Activated T-cell treated with anti-CD3 and anti-CD28 coated beads, Interleukin-2, amount 50 U/mL, for 24 hours (primary cell): ENCODE measurements around the gene IGFLR1.

ENCODE experiments used
- DNase-seq: peaks from one replicate; pipeline ENCODE4 v3.0.0-alpha.2; 2020
- H3K27ac Mint-ChIP-seq: 2 replicates; pipeline ENCODE4 v1.8.0; 2020; ENCODE audit warnings: mild to moderate bottlenecking, mixed read lengths
- H3K27me3 Mint-ChIP-seq: 2 replicates; pipeline ENCODE4 v1.8.0; 2020; ENCODE audit warnings: mixed read lengths
- H3K36me3 Mint-ChIP-seq: 2 replicates; pipeline ENCODE4 v1.8.0; 2020; ENCODE audit warnings: low read depth, mixed read lengths
- H3K4me1 Mint-ChIP-seq: 2 replicates; pipeline ENCODE4 v1.8.0; 2020; ENCODE audit warnings: low read depth, mixed read lengths
- H3K4me3 Mint-ChIP-seq: 2 replicates; pipeline ENCODE4 v1.8.0; 2020; ENCODE audit warnings: mild to moderate bottlenecking, moderate library complexity, mixed read lengths
- H3K9me3 Mint-ChIP-seq: 2 replicates; pipeline ENCODE4 v1.8.0; 2020; ENCODE audit warnings: mixed read lengths

Gene IGFLR1, protein sequence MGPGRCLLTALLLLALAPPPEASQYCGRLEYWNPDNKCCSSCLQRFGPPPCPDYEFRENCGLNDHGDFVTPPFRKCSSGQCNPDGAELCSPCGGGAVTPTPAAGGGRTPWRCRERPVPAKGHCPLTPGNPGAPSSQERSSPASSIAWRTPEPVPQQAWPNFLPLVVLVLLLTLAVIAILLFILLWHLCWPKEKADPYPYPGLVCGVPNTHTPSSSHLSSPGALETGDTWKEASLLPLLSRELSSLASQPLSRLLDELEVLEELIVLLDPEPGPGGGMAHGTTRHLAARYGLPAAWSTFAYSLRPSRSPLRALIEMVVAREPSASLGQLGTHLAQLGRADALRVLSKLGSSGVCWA

DNA sequence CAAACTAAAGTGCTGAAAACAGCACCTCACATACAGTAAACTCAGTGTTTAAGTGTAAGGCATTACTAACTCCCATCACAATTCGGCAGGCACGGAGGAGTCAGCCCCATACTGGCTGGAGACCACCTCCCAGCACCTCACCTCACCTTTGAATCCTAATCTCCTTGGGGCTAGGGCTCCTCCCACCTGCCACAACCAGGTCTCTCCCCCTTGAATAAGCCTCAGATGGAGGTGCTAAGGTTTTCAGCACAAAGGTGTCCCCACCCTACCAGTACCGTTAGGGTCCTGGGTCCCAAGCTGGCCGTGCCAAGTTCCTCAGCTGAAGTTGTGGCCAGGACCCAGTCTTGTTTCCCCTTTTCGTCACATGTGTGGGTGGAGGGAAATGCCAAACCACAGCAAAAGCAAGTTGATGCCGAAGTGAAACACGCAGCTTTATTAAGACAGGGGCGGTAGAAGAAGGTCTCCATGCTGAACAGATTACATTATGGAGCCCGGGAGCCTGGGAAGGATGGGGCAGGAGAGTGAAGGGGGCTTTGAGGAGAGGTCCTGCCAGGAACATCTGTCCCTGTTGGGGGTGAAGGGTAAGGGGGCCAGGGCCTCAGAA lies at the start of gene IGFLR1:
TSS of gene IGFLR1 (minus strand) at position 332 of the 604 bp plus-strand sequence. CDS start 1,272 bp downstream, outside the sequence.
- Mint-ChIP-seq H3K27me3 (no peaks in the 10 kb centered on the region), H3K4me1 (peaks cover 61% of the 10 kb centered on the region), H3K36me3 (peaks cover 77% of the 10 kb centered on the region), H3K9me3 (no peaks in the 10 kb centered on the region), H3K27ac (peak within 1 kb of the TSS; percentile 98), H3K4me3 (peak within 1 kb of the TSS; percentile 99)
- peak; percentile 82 for DNase-seq

DNA sequence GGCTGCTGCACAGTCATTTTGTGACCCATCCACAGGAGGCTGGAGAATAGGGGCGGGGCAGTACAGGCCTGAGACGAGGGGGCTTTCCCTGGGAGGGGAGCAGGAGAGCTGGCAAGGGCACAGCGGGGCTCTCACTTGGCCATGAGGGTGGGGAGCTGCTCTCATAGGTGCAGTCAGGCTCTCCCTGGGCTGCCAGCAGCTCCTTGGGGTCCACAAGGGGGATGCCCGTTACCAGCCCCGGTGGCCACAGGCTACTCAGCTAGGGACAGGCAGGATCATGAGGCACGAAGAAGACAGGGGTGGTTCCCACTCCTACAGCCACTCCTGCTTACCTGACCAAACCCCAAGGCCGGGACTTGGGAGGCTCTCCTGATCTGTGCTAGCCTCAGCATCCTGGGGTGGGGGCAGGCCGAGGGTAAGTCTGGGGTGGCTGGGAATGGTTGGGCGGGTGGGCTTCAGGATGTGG lies 49.6 kb upstream of the IGFLR1 start:
- peaks cover 21% of the 10 kb centered on the region for H3K27me3 Mint-ChIP-seq
- H3K4me1 Mint-ChIP-seq: peaks cover 1% of the 10 kb centered on the region
- no peak overlapping the region for H3K4me3 Mint-ChIP-seq
- no peaks in the 10 kb centered on the region for H3K36me3 Mint-ChIP-seq
- H3K9me3 Mint-ChIP-seq: no peaks in the 10 kb centered on the region
- DNase-seq: no peak
- no peak overlapping the region for H3K27ac Mint-ChIP-seq

DNA sequence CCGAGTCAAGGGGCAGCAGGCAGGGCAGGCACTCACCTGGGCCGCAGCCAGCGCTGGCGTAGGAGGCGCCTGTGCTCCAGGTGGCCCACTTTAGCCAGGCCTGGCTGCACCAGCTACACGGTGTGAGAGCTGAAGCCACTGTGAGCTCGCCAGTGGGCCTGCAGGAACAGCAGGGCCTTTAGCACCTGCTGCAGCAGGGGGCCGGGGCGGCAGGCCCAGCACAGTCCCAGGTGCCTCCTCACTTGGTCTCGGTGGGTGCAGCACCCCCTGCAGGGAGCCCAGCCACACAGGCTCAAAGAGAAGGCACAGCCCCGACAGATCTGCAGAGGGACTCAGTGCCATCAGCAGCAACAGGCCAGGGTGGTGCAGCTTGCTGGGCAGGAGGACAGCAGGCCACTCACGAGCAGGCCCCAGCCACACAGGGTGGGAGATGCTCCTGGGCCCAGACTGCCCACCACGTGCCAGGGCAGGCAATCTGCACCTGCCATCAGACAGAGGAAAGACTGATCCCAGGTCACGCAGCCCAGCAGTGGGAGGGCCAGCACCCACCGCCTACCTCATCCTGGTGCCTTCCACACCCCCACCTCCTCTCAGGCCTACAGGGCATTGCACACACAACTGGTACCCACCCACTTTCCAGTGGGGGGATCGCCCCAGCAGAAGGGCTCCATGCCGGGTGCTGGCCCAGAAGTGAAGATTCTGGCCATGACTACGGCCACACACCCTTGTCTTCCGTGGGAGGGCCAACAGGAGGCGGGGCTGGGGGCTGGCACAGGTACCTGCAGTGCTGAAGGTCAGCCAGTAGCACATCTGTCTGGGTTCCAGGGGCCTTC lies 48.9 kb upstream of the IGFLR1 start:
- peaks cover 14% of the 10 kb centered on the region for H3K27me3 Mint-ChIP-seq
- H3K4me1 Mint-ChIP-seq: no peaks in the 10 kb centered on the region

DNA sequence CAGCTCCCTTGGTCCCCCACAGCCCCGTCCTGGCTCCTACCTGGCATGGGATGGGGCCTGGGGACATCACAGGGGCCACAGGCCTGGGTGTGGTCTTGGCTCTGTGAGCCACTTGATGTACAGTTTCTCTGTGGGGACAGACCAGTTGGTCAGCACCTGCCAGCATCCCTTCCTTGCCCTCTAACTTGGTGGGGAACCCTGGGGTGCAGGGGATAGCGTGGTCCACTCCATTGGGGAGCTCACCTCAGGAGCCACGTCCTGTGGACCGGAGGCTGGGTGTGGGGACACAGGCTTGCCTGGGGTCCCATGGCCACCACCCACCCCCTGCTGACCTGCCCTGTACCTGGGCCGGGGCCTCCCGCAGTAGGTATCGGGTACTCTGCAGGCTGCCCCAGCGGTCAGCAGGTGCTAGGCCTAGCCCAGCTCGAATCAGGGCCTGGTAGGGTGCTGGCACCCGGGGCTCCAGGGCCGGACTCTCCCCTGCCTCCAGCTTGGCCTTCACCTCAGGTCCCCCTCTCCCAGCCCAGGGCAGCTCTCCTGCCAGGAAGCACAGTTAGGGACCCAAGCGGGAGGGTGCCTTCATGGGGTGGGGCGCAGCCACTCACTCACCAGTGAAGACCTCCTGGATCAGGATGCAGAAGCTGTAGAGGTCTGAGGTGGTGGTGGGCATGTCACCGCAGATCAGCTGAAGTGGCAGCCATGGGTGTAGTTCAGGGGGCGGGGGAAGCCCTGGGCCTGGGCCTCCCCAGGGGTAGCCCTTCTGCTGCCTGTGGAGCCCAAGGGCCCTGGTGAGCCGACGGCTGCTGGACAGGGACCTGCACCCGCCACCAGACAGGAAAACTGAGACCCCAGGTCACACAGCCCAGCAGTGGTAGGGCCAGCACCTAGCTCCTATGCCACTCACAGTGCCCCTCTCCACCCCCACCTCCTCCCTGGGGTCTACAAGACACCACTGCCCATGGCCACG lies 48.0 kb upstream of the IGFLR1 start:
- Mint-ChIP-seq H3K27me3 (peaks cover 5% of the 10 kb centered on the region), H3K27ac (no peak overlapping the region)

More for the DNA sequence above, 48.9 kb upstream of the IGFLR1 start:
- no peak overlapping the region for H3K27ac Mint-ChIP-seq
- no peak overlapping the region for H3K4me3 Mint-ChIP-seq
- no peaks in the 10 kb centered on the region for H3K9me3 Mint-ChIP-seq
- H3K36me3 Mint-ChIP-seq: peaks cover under 1% of the 10 kb centered on the region
- DNase-seq: no peak

DNA sequence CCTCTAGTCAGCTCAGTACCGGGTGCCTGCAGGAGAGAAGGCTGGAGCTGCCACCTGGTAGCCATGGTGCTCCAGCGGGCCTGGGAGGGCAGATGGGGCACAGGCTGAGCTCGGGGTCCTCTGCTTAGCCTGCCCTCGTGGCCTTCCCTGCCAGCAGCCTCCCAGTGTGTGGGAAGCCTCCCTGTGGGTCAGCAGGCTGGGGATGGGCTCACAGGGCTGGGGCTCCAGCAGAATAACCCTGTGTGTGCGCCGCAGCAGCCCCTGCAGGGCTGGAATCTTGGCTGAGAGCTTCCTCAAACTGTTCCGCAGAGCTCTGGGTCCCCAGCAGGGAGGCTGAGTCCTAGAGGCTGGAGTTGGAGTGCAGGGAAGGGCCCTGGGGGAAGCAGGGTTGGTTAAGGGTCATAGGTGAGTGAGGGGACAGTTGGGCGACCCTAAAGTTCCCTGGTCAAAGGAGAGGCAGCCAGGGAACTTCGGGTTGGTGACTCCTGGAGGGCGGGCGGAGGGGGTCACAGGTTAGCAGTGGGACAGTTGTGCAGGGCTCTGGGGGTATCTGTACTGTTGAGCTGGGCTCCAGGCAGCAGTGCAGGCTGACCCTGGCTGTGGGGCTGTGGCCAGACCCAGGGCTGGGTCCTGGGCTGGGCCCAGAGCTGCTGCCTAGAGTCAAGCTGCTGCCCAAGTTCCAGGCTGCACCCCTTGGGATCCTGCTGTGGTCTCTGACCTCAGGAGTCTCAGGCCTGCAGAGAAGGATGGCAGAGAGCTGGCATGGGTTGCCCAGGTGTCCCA lies 47.1 kb upstream of the IGFLR1 start:
- Mint-ChIP-seq H3K36me3 (peaks cover 2% of the 10 kb centered on the region), H3K4me1 (no peaks in the 10 kb centered on the region), H3K4me3 (no peak overlapping the region), H3K27me3 (peaks cover 4% of the 10 kb centered on the region), H3K27ac (no peak overlapping the region), H3K9me3 (no peaks in the 10 kb centered on the region)
- DNase-seq: no peak

More for the DNA sequence above, 48.0 kb upstream of the IGFLR1 start:
- H3K9me3 Mint-ChIP-seq: no peaks in the 10 kb centered on the region
- no peak overlapping the region for H3K4me3 Mint-ChIP-seq
- peaks cover 2% of the 10 kb centered on the region for H3K36me3 Mint-ChIP-seq
- DNase-seq: no peak
- H3K4me1 Mint-ChIP-seq: no peaks in the 10 kb centered on the region

DNA sequence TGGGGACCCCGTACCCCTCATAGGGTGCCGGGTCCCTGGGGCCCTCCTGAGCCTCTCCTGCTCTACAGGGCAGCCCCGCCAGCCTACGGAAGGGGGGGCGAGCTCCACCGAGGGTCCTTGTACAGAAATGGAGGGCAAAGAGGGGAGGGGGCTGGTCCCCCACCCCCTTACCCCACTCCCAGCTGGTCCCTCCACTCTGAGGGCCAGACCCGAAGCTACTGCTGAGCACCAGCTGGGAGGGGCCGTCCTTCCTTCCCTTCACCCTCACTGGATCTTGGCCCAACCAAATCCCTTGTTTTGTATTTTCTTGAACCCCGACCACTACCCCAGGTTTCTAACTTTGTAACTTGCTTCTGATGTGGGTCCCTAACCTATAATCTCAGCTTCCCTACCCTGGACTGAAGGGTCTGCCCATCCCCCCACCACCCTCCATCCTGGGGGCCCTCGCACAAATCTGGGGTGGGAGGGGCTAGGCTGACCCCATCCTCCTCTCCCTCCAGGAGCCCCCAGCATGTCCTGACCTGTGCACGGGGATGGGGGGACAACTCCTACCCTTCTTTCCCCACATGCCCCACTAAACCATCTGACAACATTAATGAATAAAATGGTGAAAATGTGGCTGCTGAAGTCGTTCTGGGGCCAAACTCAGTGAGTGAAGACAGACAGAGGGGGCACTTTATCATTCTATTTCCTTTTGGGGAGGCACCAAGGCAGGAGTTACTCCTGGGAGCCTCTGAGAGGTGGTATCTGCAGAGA lies 46.1 kb upstream of the IGFLR1 start:
- no peaks in the 10 kb centered on the region for H3K4me1 Mint-ChIP-seq
- DNase-seq: no peak
- H3K4me3 Mint-ChIP-seq: no peak overlapping the region
- peaks cover 2% of the 10 kb centered on the region for H3K36me3 Mint-ChIP-seq
- H3K27me3 Mint-ChIP-seq: no peaks in the 10 kb centered on the region
- H3K9me3 Mint-ChIP-seq: no peaks in the 10 kb centered on the region
- H3K27ac Mint-ChIP-seq: no peak overlapping the region

DNA sequence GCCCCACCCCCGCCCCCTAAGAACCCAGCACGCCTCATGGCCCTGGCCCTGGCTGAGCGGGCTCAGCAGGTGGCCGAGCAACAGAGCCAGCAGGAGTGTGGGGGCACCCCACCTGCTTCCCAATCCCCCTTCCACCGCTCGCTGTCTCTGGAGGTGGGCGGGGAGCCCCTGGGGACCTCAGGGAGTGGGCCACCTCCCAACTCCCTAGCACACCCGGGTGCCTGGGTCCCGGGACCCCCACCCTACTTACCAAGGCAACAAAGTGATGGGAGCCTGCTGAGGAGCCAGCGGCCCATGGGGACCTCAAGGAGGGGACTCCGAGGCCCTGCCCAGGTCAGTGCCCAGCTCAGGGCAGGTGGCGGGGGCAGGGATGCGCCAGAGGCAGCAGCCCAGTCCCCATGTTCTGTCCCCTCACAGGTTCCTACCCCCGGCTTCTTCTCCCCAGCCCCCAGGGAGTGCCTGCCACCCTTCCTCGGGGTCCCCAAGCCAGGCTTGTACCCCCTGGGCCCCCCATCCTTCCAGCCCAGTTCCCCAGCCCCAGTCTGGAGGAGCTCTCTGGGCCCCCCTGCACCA lies 45.1 kb upstream of the IGFLR1 start:
- DNase-seq: no peak
- no peaks in the 10 kb centered on the region for H3K27me3 Mint-ChIP-seq
- no peaks in the 10 kb centered on the region for H3K9me3 Mint-ChIP-seq
- no peak overlapping the region for H3K4me3 Mint-ChIP-seq
- H3K36me3 Mint-ChIP-seq: peaks cover 3% of the 10 kb centered on the region
- H3K27ac Mint-ChIP-seq: no peak overlapping the region
- no peaks in the 10 kb centered on the region for H3K4me1 Mint-ChIP-seq

DNA sequence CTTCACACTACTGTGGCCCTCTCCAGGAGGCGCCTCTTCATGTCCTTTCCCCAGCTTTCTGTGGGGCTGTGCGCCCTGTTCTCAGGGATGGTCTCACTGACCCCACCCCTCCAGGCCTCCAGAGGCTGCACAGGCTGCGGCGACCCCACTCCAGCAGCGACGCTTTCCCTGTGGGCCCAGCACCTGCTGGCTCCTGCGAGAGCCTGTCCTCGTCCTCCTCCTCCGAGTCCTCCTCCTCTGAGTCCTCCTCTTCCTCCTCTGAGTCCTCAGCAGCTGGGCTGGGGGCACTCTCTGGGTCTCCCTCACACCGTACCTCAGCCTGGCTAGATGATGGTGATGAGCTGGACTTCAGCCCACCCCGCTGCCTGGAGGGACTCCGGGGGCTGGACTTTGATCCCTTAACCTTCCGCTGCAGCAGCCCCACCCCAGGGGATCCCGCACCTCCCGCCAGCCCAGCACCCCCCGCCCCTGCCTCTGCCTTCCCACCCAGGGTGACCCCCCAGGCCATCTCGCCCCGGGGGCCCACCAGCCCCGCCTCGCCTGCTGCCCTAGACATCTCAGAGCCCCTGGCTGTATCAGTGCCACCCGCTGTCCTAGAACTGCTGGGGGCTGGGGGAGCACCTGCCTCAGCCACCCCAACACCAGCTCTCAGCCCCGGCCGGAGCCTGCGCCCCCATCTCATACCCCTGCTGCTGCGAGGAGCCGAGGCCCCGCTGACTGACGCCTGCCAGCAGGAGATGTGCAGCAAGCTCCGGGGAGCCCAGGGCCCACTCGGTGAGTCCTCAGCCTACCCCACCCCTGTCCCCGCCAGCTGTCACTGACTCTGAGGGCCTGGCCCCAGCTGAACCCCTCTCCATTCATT lies 44.3 kb upstream of the IGFLR1 start:
- Mint-ChIP-seq H3K27me3 (no peaks in the 10 kb centered on the region), H3K36me3 (peaks cover 4% of the 10 kb centered on the region), H3K27ac (no peak overlapping the region), H3K4me3 (no peak overlapping the region), H3K9me3 (no peaks in the 10 kb centered on the region), H3K4me1 (no peaks in the 10 kb centered on the region)
- DNase-seq: no peak

DNA sequence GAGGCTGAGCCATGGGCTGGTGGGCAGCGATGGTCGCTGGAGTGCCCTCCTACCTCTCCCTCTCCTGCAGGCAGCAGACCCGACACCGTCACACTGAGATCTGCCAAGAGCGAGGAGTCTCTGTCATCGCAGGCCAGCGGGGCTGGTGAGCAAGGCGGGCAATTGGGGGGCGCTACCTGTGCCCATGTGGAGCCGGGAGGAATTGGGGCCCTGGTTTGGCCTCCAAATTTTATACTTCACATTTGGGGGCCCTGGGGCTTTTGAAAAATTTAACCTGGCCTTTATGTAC lies 43.0 kb upstream of the IGFLR1 start:
- DNase-seq: no peak
- Mint-ChIP-seq H3K9me3 (no peaks in the 10 kb centered on the region), H3K4me1 (no peaks in the 10 kb centered on the region), H3K4me3 (no peak overlapping the region), H3K27ac (no peak overlapping the region), H3K36me3 (peaks cover 8% of the 10 kb centered on the region), H3K27me3 (no peaks in the 10 kb centered on the region)

DNA sequence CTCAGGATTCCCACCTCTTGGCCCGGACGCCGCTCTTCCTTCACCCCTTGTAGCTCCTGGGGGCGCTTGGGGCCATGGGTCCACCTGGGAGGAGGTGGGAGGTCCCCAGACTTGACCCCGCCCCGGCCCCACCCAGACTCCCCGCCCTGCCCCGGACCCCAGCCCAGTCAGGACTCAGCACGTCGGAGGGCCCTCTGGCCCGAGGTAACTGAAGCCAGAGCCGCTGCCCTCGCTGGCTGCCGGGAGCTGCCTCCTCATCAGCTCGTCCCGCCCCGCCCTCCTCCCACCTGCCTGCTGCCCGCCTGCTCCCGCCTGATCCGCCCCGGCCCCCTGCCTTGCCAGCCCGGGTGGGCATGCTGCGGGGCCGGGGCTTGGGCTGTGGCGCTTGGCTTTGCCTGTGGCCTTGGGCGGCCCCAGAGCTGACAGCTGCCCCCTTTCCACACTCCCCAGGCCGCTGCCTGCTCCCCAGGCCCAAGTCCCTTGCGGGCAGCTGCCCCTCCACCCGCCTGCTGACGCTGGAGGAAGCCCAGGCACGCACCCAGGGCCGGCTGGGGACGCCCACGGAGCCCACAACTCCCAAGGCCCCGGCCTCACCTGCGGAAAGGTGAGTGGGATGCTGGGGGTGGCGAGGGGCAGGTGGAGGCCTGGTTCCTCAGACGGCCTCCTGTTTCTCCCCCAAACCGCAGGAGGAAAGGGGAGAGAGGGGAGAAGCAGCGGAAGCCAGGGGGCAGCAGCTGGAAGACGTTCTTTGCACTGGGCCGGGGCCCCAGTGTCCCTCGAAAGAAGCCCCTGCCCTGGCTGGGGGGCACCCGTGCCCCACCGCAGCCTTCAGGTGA lies 42.5 kb upstream of the IGFLR1 start:
- Mint-ChIP-seq H3K27me3 (no peaks in the 10 kb centered on the region), H3K4me1 (no peaks in the 10 kb centered on the region), H3K9me3 (no peaks in the 10 kb centered on the region), H3K36me3 (peaks cover 10% of the 10 kb centered on the region), H3K27ac (no peak overlapping the region), H3K4me3 (no peak overlapping the region)
- DNase-seq: no peak
